Measurements from ENCODE around the gene RAB14. TPM values are rescaled to one million over a fixed set of nuclear protein-coding genes. Genes with fewer than 3 reads are reported as not detected.
A peak's percentile ranks its signal among the peaks of the same experiment; 100 is the strongest.
"Not testable (repeated sequence)": the region's sequence is repeated elsewhere in the genome, so short reads cannot be mapped to it uniquely, and the experiment has no call there.

RAB14 gene
- total RNA-seq, 2 donors from 2014 or later, result 53.2 to 68.4 TPM

DNA sequence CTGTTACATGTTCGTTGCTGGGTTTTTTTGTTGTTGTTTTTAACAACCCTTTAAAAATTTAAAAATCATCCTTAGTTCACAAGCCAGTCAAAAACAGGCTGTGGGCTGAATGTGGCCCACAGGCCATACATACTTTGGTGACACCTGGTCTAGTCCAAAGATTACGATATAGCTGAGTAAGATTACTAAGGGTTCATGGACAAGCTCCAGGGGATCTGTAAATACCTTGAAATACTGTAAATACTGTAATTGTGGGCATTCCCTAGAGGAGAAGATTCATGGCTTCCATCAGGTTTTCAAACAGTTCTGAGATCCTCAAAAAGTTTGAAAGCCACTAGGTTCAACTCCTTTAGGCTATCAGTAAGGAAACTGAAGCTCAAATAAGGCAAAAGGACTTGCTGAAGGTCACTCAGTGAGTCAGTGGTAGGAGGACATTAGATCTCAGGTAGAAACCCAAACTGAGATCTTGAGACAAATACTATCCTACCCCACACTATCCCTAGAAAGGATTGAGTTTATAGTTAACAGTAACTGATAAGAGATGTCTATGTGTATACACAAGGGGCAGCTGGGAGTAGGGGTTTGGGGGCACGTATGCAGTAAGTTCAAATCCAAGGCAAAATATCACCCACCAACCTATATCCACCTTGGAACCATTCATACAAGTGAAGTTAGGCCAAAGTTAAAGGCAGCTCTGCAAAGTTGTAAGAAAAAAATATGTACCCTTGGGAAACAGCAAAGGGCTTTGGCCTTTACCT lies 17.8 kb downstream of the RAB14 start:
- no peak for DNase-seq (ENCODE audit: low spot score in 2 of 2)
- peaks cover 0 to 43% of the 10 kb centered on the region in 2 donors for H3K36me3 Mint-ChIP-seq
- no peak for ATAC-seq
- peak overlapping the region in 1 of 2 donors; percentile 85 for H3K27ac Mint-ChIP-seq
- H3K9me3 Mint-ChIP-seq, result no peaks in the 10 kb centered on the region

DNA sequence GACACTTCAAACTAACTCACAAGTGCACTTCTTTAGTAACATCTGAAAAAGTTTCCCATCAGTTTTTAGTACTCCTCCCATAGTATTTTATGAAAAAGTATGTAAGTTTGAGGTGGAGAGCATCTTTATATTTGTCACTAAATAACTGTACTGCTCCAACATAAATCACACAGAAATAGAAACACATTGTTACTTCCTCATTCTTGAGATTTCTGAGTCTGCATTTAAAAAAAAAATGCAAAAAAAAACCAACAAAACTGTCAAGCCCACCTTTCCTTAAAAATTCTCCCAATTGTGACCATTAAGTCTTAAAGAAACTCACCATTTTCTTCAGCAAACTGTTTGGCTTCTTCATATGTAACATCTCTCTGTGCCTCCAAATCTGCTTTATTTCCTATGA lies 18.7 kb downstream of the RAB14 start:
- no peaks in the 10 kb centered on the region for H3K9me3 Mint-ChIP-seq
- H3K27ac Mint-ChIP-seq, result peak overlapping the region in 1 of 2 donors; percentile 85
- DNase-seq (ENCODE audit: low spot score in 2 of 2), result no peak
- peaks cover 0 to 51% of the 10 kb centered on the region in 2 donors for H3K36me3 Mint-ChIP-seq
- ATAC-seq, result no peak

DNA sequence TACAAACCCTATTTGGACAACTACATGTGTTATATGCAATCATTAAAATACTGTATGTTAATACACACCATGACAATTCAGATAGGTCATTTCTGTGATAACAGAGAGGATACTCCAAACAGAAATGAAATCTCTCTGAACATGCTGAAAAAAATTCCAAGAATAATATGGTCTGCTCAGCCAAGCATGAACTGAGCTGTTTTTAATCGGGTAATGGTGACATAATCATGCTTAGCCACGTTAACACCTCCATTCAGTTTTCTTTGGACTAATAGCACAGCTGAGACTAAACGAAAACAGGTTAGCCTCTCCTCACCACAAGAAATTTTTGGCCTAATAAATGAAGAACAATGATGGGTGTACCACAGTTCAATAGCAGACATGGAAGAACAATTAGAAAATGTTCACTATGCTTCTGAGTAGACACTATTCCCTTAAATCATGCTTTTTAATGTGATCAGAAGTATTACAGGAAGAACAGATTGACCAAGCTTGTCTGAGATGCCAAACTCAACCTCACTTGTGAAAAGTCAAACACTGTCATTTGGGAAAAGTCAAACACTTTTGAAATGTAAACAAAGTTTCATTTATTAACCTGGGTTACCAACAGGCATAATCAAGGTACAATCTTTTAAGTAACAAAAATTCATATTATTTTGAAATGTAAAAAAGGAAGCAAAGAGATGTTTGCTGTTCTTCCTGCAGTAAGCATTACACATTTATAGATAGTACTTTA lies 19.4 kb downstream of the RAB14 start:
- ATAC-seq (no peak), DNase-seq (ENCODE audit: low spot score in 2 of 2) (no peak)
- H3K36me3 Mint-ChIP-seq, result peaks cover 0 to 52% of the 10 kb centered on the region in 2 donors
- H3K27ac Mint-ChIP-seq, result peak overlapping the region; percentile 51 to 68
- no peaks in the 10 kb centered on the region for H3K9me3 Mint-ChIP-seq

DNA sequence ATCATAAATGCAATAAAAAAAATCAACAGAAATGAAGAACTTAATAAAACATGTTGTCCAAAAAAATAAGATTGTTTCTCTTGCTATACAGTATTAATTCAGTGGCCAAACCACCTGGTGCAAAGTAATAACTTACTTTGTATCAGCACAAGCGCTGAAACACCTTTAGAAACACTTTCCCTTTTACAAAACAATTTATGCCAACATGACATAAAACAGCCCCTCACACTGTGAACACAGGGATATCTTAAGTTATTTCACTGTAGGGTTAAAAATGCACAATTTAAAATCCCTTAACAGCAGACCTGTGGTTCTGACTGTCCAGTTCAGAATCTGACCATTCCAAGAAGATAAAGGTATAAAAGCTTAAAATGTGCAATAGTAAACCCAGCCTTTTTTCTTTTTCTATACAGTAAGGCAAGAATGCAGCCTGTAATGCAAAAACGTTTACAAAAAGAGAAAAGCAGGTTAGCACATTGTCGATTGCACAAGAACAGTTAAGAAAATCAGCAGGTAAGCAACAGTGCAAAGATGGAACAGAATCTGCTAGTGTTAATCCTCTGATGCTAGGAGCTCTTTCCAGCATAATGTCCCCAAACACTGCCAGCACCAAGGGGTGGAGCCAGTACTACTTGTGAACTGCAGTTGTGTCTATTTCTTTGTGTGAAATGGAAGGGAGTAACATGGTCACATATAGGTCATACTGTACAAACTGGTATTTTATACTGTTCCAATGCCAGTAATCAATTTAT lies 21.6 kb downstream of the RAB14 start:
- no peaks in the 10 kb centered on the region for H3K9me3 Mint-ChIP-seq
- DNase-seq (ENCODE audit: low spot score in 2 of 2) (no peak), ATAC-seq (no peak)
- H3K27ac Mint-ChIP-seq, result peak overlapping the region in 1 of 2 donors; percentile 20
- peaks cover 0 to 36% of the 10 kb centered on the region in 2 donors for H3K36me3 Mint-ChIP-seq

DNA sequence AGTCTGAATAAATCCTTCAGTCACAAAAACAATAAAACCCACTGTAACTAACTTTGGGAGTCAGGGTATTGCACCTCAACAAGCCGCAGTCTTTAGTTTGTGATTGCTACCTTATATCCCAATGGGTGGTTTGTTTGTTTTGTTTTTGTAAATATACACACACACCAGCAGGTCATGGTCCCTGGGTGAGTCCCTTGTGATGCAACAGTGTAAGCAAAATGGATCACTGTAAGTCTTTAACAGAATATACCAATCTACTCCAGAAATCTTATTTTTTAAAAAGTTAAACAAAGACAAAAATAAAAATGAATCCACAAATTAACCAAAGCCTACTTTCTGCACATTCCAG lies 22.3 kb downstream of the RAB14 start:
- peaks cover 0 to 34% of the 10 kb centered on the region in 2 donors for H3K36me3 Mint-ChIP-seq
- H3K9me3 Mint-ChIP-seq; ATAC-seq; DNase-seq (ENCODE audit: low spot score in 2 of 2): not testable (repeated sequence)
- H3K27ac Mint-ChIP-seq, result peak overlapping the region in 1 of 2 donors; percentile 20

DNA sequence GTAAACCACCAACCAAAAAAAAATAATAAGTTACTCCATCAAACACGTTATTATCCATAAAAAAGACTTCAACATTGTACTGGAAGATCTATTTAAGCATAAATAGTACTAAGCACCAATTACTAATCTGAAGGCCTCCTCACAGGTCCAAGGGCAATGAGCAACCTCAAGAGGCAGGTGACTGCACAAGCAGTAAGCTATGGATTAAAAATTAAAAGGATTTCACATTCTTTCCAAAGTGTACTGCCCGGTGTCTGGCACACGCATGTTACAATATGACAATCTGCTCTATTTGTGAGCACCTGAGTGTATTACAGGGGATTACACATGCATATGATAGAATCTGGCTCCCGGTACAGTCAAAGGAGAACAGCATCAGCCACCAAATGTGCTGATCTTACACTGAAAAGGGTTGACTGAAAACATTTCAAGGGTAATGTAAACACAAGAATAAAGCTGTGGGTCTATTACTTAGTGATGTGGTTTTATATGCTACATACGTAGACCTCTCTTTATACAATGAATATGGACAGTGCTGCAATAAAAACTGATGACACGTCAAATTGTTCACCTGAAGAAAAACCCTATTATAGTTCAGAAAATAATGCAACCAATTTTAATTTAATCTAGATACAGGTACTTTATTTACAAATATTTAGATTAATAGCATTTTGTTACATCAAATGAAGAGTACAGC lies 22.8 kb downstream of the RAB14 start:
- no peaks in the 10 kb centered on the region for H3K9me3 Mint-ChIP-seq
- ATAC-seq, result no peak
- no peak overlapping the region for H3K27ac Mint-ChIP-seq
- peaks cover 3 to 31% of the 10 kb centered on the region in 2 donors for H3K36me3 Mint-ChIP-seq
- no peak for DNase-seq (ENCODE audit: low spot score in 2 of 2)

DNA sequence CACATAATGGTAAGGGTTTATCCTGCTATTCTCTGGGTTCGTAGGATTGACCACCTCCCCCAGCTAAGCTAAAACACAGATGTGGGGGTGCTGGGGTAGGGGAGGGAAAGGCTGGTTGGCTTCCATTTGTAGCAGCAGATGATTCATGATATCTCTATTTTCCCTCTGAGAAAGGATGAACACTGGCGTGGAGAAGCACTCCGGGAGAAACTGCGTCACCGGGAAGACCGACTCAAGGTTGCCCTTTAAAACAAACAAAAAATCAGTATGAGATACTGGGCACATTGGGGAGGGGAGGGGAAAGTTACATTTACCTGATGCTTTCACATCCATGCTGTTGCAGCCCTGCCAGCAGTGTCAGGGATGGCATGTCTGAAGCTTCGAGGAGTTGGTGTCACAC lies 28.2 kb downstream of the RAB14 start:
- H3K9me3 Mint-ChIP-seq, result no peaks in the 10 kb centered on the region
- ATAC-seq (no peak), DNase-seq (ENCODE audit: low spot score in 2 of 2) (no peak)
- H3K36me3 Mint-ChIP-seq, result peaks cover 13 to 41% of the 10 kb centered on the region in 2 donors
- peak overlapping the region; percentile 54 to 93 for H3K27ac Mint-ChIP-seq

DNA sequence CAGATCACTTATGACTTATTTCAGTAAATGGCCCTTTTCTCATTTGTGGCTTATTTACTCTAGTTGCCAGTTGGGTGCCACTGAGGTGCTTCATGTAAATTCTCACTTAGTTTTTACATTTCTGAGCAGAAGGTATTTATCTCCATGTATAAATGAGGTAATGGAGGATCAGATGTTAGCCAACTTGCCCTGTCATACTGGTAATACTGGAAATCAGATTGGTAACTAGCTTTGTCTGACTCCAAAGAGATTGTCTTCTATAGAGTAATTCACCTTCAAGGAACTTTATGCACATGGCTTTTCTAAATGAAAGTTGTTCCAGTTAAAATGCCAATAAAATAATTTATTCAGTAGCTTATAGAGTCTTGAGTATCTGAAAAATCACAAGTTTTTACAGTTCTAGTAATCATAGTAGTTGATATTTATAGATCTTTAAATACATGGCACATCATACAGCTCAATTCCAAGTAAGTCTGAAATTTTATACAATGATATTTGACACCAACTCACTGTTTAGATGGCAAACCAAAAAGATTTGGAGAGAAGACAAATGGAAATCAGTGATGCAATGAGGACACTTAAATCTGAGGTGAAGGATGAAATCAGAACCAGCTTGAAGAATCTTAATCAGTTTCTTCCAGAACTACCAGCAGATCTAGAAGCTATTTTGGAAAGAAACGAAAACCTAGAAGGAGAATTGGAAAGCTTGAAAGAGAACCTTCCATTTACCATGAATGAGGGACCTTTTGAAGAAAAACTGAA lies 28.8 kb downstream of the RAB14 start:
- H3K9me3 Mint-ChIP-seq, result no peaks in the 10 kb centered on the region
- H3K27ac Mint-ChIP-seq, result peak overlapping the region; percentile 45 to 54
- DNase-seq (ENCODE audit: low spot score in 2 of 2), result no peak
- ATAC-seq, result no peak
- H3K36me3 Mint-ChIP-seq, result peaks cover 19 to 41% of the 10 kb centered on the region in 2 donors

DNA sequence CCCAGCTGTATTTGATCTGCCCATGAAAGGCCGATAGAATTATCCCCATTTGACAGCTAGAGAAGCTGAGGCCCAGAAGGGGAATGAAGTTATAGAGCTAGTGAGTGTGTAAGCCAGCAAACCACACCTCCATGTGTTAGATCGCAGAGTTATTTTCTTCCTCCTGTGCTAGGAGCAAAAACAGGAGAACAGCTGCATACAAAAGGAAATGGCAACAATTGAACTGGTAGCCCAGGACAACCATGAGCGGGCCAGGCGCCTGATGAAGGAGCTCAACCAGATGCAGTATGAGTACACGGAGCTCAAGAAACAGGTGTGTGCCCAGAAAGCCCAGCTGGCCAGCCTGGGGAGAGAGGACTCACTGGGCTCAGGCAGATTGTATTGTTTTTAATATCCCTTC lies 30.4 kb downstream of the RAB14 start:
- peaks cover 22 to 43% of the 10 kb centered on the region in 2 donors for H3K36me3 Mint-ChIP-seq
- ATAC-seq, result no peak
- DNase-seq (ENCODE audit: low spot score in 2 of 2), result no peak
- H3K9me3 Mint-ChIP-seq, result no peaks in the 10 kb centered on the region
- no peak overlapping the region for H3K27ac Mint-ChIP-seq

DNA sequence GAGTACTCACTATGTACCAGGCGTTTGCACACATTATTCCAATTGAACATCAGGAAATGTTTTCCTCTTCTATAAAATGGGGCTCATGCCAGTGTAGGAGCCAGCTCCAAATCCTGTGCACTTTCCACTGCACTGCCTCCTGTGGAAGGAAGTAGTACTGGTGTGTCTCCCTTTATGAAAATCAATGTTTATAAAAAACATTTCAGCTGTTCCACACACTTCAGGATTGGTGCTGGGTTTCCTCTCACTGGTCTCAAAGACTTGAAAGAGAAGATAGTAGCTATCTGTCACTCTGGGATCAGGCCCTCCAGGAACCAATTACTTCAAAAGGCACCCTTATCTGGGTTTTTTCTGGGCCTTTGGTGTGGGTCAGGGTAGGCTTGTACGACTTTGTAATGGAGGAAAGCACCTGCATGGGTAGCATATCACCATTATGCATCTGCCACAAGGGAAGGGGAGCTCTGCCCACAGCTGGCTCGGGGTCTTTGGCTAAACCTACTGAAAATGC lies 32.5 kb downstream of the RAB14 start:
- peaks cover 22 to 46% of the 10 kb centered on the region in 2 donors for H3K36me3 Mint-ChIP-seq
- H3K27ac Mint-ChIP-seq, result peak overlapping the region; percentile 76 to 82
- no peaks in the 10 kb centered on the region for H3K9me3 Mint-ChIP-seq
- DNase-seq (ENCODE audit: low spot score in 2 of 2) (no peak), ATAC-seq (peak in 1 of 2 donors; percentile 51)

DNA sequence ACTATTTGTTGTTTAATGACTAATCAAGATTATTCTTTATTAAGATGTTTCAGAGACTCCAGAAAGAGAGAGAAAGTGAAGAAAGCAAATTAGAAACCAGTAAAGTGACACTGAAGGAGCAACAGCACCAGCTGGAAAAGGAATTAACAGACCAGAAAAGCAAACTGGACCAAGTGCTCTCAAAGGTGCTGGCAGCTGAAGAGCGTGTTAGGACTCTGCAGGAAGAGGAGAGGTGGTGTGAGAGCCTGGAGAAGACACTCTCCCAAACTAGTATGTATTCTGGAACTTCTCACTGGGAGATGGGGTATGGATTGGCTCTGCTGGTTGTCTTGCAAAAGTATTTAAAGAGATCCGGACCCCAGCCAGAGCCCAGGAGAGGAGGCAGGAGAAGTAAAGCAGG lies 33.6 kb downstream of the RAB14 start:
- Mint-ChIP-seq H3K27ac (peak overlapping the region; percentile 18 to 76), H3K9me3 (no peaks in the 10 kb centered on the region), H3K36me3 (peaks cover 13 to 48% of the 10 kb centered on the region in 2 donors)
- no peak for ATAC-seq
- DNase-seq (ENCODE audit: low spot score in 2 of 2), result no peak

DNA sequence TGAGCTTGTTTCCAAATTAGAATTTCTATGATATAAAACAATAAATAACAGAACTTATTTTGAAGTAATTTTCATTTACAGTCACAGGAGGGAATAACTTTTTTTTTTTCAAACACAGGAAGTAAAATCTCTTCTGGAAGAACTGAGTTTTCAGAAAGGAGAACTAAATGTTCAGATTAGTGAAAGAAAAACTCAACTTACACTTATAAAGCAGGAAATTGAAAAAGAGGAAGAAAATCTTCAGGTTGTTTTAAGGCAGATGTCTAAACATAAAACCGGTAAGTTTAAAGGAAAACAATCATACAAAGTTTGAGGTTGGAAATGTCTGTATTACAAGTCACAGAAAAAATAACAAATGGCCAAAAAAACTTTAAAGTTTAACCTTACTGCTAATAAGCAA lies 41.6 kb downstream of the RAB14 start:
- no peak for ATAC-seq
- Mint-ChIP-seq H3K27ac (peak overlapping the region in 1 of 2 donors; percentile 29), H3K36me3 (peaks cover 18 to 46% of the 10 kb centered on the region in 2 donors), H3K9me3 (no peaks in the 10 kb centered on the region)
- DNase-seq (ENCODE audit: low spot score in 2 of 2), result no peak

DNA sequence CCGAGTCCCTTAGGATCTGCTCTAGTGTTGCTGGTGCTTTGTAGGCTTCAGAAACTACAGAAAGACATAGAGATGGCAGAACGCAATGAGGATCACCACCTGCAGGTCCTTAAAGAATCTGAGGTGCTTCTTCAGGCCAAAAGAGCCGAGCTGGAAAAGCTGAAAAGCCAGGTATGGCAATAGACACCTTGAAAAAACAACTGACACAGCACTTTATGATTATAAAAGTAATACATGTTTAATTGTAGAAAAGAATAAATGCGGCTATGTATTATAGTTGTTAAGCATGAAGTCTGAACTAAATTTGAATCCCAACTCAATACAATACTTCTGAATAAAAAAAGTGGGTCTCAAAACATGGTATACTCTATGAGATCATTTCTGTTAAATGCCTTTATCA lies 43.7 kb downstream of the RAB14 start:
- ATAC-seq, result no peak
- DNase-seq (ENCODE audit: low spot score in 2 of 2), result no peak
- Mint-ChIP-seq H3K36me3 (peaks cover 29 to 52% of the 10 kb centered on the region in 2 donors), H3K27ac (no peak overlapping the region), H3K9me3 (no peaks in the 10 kb centered on the region)

DNA sequence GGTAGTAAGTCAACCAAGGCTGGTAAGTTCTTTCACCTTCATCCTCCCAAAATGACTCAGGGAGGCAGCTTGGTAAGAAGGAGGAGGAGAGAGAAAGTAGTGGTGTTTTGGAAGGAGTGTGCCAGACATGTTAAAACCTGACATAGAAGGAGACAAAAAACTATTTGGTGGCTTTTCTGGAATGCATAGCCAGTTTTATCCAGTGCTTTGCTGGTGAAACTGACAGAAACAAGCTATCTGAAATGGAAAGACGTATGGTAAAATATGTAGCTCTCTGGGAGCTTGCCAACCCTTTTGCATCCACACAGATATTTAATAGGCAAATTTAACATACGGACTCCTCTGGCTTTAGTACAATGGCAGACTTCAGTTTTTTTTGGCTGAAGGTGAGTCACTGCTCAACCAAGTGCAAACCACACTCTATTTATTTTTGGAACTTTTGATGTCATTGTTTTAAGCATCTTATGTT lies 45.4 kb downstream of the RAB14 start:
- Mint-ChIP-seq H3K36me3 (peaks cover 28 to 52% of the 10 kb centered on the region in 2 donors), H3K9me3 (no peaks in the 10 kb centered on the region), H3K27ac (peak overlapping the region; percentile 45 to 67)
- DNase-seq (ENCODE audit: low spot score in 2 of 2) (peak in 1 of 2 donors; percentile 15), ATAC-seq (peak; percentile 87 to 90)

DNA sequence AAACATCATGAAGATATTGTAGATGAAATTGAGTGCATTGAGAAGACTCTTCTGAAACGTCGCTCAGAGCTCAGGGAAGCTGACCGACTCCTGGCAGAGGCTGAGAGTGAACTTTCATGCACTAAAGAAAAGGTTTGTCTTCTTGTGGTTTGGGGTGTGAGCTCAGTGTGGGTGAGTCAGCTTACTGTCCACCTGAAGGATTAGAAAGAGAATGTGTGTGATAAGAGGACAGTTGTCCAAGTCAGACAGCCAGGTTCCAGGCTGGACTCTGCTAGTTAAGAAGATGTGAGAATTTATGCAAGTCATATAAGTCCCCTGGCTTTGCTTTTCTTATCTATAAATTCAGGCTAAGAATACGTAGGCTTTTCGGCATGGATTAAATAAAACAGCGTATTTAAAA lies 46.9 kb downstream of the RAB14 start:
- DNase-seq (ENCODE audit: low spot score in 2 of 2) (no peak), ATAC-seq (peak in 1 of 2 donors; percentile 42)
- Mint-ChIP-seq H3K9me3 (no peaks in the 10 kb centered on the region), H3K36me3 (peaks cover 28 to 47% of the 10 kb centered on the region in 2 donors), H3K27ac (peak overlapping the region in 1 of 2 donors; percentile 44)
